Spleen (tissue), 11 donors: Measurements from ENCODE around the gene FKBP10. TPM values are rescaled to one million over a fixed set of nuclear protein-coding genes. Genes with fewer than 3 reads are reported as not detected.
A peak's percentile ranks its signal among the peaks of the same experiment; 100 is the strongest.
"Not testable (repeated sequence)": the region's sequence is repeated elsewhere in the genome, so short reads cannot be mapped to it uniquely, and the experiment has no call there.

Experiments used
- DNase-seq: peaks from one replicate; pipeline ENCODE4 v3.0.0-alpha.2; 2020
- H3K27ac ChIP-seq, 8 donors: fragments of 200-600 bp; sonication (generic) in 7 of 8; 1 replicate in 4 of 8; 2 replicates in 4 of 8; pipeline versions ENCODE4 v1.5.0 to v1.8.0; 2016 to 2021; ENCODE audit warnings: inconsistent platforms in 4 of 8, mild to moderate bottlenecking in 4 of 8, moderate library complexity in 1 of 8
- H3K27me3 ChIP-seq, 7 donors: fragments of 200-600 bp; sonication (generic) in 6 of 7; replicated peaks in 1 of 7; 1 replicate in 4 of 7; 2 replicates in 3 of 7; pipeline versions ENCODE4 v1.5.0 to v1.8.0; 2016 to 2021; ENCODE audit warnings: inconsistent platforms in 3 of 7, mild to moderate bottlenecking in 1 of 7
- H3K36me3 ChIP-seq, 6 donors: fragments of 200-600 bp; sonication (generic) in 5 of 6; 1 replicate in 4 of 6; 2 replicates in 2 of 6; pipeline versions ENCODE4 v1.5.0 to v1.8.0; 2016 to 2021; ENCODE audit warnings: inconsistent platforms in 2 of 6
- H3K4me1 ChIP-seq, 6 donors: fragments of 200-600 bp; sonication (generic) in 5 of 6; 1 replicate in 3 of 6; 2 replicates in 3 of 6; pipeline versions ENCODE4 v1.5.0 to v1.8.0; 2016 to 2021; ENCODE audit warnings: inconsistent platforms in 3 of 6
- H3K4me3 ChIP-seq, 8 donors: fragments of 200-600 bp; sonication (generic) in 7 of 8; 1 replicate in 4 of 8; 2 replicates in 4 of 8; pipeline versions ENCODE4 v1.5.0 to v1.8.0; 2016 to 2021; ENCODE audit warnings: inconsistent platforms in 4 of 8, mild to moderate bottlenecking in 4 of 8, moderate library complexity in 2 of 8
- H3K9me3 ChIP-seq, 8 donors: fragments of 200-600 bp; sonication (generic) in 7 of 8; 1 replicate in 4 of 8; 2 replicates in 4 of 8; pipeline versions ENCODE4 v1.5.0 to v1.8.0; 2016 to 2021; ENCODE audit warnings: inconsistent platforms in 4 of 8
- POLR2A ChIP-seq, 3 donors: fragments of 450-650 bp; IDR thresholded peaks; one replicate each; pipeline ENCODE4 v1.5.1; 2017; ENCODE audit warnings: antibody characterized with exemption in 3 of 3, mild to moderate bottlenecking in 1 of 3
- POLR2AphosphoS5 ChIP-seq, 3 donors: sonication (generic); formaldehyde crosslinking; IDR thresholded peaks; one replicate each; pipeline ENCODE4 v1.5.1; 2017; ENCODE audit warnings: antibody characterized with exemption in 3 of 3
- WGBS, 5 donors: extraction: QIAGEN DNeasy Blood & Tissue Kit in 3 of 5; methylation state at CpG; one replicate each; pipeline versions ENCODE4 v1.1.5 to v1.1.7; 2013 to 2018; 5-methylcytosine and 5-hydroxymethylcytosine counted together
- intact Hi-C: fragments of 100-400 bp; cut with DNase I; formaldehyde crosslinking; loops from one replicate; pipeline ENCODE4 v1.15.0; 2023; ENCODE audit warnings: low total_unique reads
- polyA plus RNA-seq, 3 donors: library from polyadenylated mRNA; stranded (reverse); fragments of 200-250 nt; gene quantifications; one replicate each; pipeline ENCODE4 v1.2.1, GENCODE V29; 2013
- total RNA-seq, 7 donors: library from RNA; depleted of rRNA in 3 of 7; stranded (reverse); fragments of >200 nt in 3 of 7; fragmentation: NEBNext Ultra II Directional in 4 of 7; extraction: Animal tissue kit (Norgen Biotek cat#: 25700) in 4 of 7; gene quantifications; one replicate each; pipeline versions ENCODE4 v1.1.0 to v1.2.1, GENCODE V29; 2016 to 2021
- TF ChIP-seq, protein P1 (sequence below), 11 experiments: fragments of 200-600 bp in 7 of 11; fragments of 450-650 bp in 4 of 11; sonication (generic) in 4 of 11; IDR thresholded peaks in 8 of 11; conservative IDR thresholded peaks in 3 of 11; 1 replicate in 7 of 11; 2 replicates in 4 of 11; pipeline versions ENCODE4 v1.4.0 to v1.8.0; 2016 to 2021; ENCODE audit warnings: antibody characterized with exemption in 11 of 11, inconsistent platforms in 4 of 11, mild to moderate bottlenecking in 1 of 11
- donor health status: healthy with polysubstance abuse.
- donor health status: DM: no; HTN: no; CAD: no; lungs with moderate emphysema.
- donor health status: DM: no; HTN: no; CAD: no.
- donor health status: Bipolar disorder and iron deficiency.
- donor health status: healthy.
- donor health status: DM: no; HTN: no; CAD: no.
- donor health status: DM: yes; HTN: yes; CAD: no.

Gene FKBP10
- total and polyA plus RNA-seq, 10 donors = 9.6 to 30.8 (median 16.2) TPM

DNA sequence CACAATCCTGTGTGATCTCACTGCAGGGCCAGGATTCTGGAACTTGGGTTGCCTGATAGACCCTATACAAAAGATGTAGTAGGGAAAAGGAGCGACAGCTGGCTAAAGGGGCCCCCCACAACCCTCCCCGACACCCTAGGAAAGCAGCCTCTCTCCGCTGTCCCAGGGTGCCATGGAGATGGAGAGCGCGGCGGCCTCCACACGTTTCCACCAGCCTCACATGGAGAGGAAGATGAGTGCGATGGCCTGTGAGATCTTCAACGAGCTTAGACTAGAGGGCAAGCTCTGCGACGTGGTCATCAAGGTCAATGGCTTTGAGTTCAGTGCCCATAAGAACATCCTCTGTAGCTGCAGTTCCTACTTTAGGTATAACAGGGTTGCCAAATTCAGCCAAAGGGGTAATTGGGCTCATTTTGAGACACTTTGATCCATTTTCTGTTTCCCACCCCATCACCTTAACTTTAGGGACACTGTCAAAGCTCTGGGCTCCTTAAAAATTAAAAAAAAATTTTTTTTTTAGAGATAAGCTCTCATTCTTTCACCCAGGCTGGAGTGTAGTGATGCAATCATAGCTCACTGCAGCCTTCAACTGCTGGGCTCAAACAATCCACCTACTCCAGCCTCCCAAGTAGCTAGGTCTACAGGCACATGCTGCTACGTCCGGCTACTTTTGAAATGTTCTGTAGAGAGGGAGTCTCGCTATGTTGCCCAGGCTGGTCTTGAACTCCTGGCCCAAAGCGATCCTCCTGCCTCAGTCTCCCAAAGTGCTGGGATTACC lies 25.1 kb downstream of the FKBP10 start, which contains the start of gene KLHL10:
TSS of gene KLHL10 (plus strand) at position 65 of the 778 bp plus-strand sequence. CDS start at position 173, 108 bp downstream.
- Histone ChIP-seq H3K36me3 (peaks cover 0 to 9% (median 0%) of the 10 kb centered on the region in 6 donors), H3K27me3 (peaks cover 0 to 8% (median 0%) of the 10 kb centered on the region in 7 donors), H3K4me1 (peaks cover 4 to 23% (median 18%) of the 10 kb centered on the region in 6 donors), H3K4me3 (peak within 1 kb of the TSS in 5 of 8 donors; percentile 81 to 93 (median 83)), H3K9me3 (no peaks in the 10 kb centered on the region), H3K27ac (no peak within 1 kb of the TSS)
- intact Hi-C loops = no loop called here
- WGBS, 5 donors = 90 to 92% (median 91%) methylated on average over 14 to 15 of the region's 15 CpGs
- no peak for TF ChIP-seq POLR2A (IDR thresholded peaks at IDR 0.05)
- TF ChIP-seq POLR2AphosphoS5 (IDR thresholded peaks at IDR 0.05) = no peak
- TF ChIP-seq, protein P1, sequence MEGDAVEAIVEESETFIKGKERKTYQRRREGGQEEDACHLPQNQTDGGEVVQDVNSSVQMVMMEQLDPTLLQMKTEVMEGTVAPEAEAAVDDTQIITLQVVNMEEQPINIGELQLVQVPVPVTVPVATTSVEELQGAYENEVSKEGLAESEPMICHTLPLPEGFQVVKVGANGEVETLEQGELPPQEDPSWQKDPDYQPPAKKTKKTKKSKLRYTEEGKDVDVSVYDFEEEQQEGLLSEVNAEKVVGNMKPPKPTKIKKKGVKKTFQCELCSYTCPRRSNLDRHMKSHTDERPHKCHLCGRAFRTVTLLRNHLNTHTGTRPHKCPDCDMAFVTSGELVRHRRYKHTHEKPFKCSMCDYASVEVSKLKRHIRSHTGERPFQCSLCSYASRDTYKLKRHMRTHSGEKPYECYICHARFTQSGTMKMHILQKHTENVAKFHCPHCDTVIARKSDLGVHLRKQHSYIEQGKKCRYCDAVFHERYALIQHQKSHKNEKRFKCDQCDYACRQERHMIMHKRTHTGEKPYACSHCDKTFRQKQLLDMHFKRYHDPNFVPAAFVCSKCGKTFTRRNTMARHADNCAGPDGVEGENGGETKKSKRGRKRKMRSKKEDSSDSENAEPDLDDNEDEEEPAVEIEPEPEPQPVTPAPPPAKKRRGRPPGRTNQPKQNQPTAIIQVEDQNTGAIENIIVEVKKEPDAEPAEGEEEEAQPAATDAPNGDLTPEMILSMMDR (IDR thresholded peaks at IDR 0.05 in 8 of 11, conservative IDR thresholded peaks at IDR 0.05 in 3 of 11) = no peak
- DNase-seq = no peak

DNA sequence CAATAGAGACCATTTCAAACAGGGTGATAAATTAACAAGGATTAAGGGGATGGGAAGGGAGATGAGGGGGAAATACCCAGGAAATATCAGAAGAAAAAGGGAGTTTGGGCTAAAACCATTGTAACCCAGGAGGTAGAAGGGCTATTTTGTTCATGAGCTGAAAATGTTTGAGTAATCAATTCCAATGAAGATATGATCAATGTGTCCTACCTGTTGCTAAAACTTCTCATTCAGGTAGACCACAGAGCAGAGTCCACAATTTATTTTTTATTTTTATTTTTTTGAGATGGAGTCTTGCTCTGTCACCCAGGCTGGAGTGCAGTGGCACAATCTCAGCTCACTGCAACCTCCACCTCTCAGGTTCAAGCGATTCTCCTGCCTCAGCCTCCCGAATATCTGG lies 26.6 kb downstream of the FKBP10 start:
- intact Hi-C loops, DNase-seq, H3K4me3 ChIP-seq, H3K36me3 ChIP-seq, H3K27me3 ChIP-seq, H3K9me3 ChIP-seq, H3K27ac ChIP-seq: not testable (repeated sequence)
- 91 to 100% (median 94%) methylated on average over 2 of the region's 2 CpGs for WGBS, 5 donors
- peaks cover 4 to 23% (median 17%) of the 10 kb centered on the region in 6 donors for H3K4me1 ChIP-seq

DNA sequence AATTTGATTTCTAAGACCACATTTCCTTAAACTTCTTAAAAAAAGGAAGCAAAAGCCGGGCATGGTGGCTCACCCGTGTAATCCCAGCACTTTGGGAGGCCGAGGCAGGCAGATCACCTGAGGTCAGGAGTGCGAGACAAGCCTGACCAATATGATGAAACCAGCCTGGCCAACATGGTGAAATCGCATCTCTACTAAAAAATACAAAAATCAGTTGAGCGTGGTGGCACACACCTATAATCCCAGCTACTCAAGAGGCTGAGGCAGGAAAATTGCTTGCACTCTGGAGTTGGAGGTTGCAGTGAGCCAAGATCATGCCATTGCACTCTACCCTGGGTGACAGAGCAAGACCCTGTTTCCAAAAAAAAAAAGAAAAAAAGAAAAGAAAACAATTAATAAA lies 28.0 kb downstream of the FKBP10 start:
- WGBS, 5 donors = 63 to 82% (median 70%) methylated on average over 6 of the region's 6 CpGs
- H3K27me3 ChIP-seq, H3K27ac ChIP-seq, H3K4me3 ChIP-seq, H3K36me3 ChIP-seq, H3K9me3 ChIP-seq, DNase-seq, intact Hi-C loops: not testable (repeated sequence)
- peaks cover 0 to 13% (median 7%) of the 10 kb centered on the region in 6 donors for H3K4me1 ChIP-seq

DNA sequence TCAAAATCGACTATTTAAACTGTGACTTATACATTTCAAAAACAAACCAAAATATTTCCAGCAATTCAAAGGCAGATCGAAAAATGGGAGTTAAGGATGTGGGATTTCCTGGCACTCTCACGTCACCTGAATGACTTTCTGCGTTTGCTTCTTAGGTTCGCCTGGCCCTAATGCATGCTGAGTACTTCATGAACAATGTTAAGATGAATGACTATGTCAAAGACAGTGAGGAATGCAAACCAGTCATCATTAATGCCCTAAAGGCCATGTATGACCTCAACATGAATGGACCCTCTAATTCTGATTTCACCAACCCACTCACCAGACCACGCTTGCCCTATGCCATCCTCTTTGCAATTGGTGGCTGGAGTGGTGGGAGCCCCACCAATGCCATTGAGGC lies 32.2 kb downstream of the FKBP10 start:
- Histone ChIP-seq H3K9me3 (no peaks in the 10 kb centered on the region), H3K36me3 (peaks cover 0 to 9% (median 0%) of the 10 kb centered on the region in 6 donors), H3K4me3 (no peak overlapping the region), H3K4me1 (peaks cover 0 to 14% (median 1%) of the 10 kb centered on the region in 6 donors), H3K27ac (no peak overlapping the region), H3K27me3 (no peaks in the 10 kb centered on the region)
- TF ChIP-seq POLR2A (IDR thresholded peaks at IDR 0.05) (no peak), POLR2AphosphoS5 (IDR thresholded peaks at IDR 0.05) (no peak)
- TF ChIP-seq, protein P1 (IDR thresholded peaks at IDR 0.05 in 8 of 11, conservative IDR thresholded peaks at IDR 0.05 in 3 of 11) = no peak
- WGBS, 5 donors = 92 to 96% (median 93%) methylated on average over 6 of the region's 6 CpGs
- DNase-seq = no peak
- intact Hi-C loops = no loop called here

DNA sequence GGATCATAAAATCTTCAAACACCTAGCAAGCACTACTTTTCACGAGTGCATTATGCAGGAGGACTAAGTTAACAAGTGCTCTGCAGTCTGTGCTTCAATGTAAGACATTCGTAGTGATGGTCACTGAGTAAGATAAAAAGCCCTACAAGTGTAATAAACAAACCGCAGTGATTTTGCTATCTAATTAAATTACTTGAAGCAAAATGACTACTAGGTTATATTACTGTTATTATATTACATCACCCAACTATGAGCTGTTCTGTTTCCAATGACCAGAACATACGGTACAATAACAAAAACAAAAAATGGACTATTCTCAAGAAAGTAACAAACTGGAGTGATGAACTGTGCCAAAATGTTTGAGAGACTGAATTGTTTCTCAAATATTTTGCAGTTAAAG lies 36.0 kb downstream of the FKBP10 start:
- intact Hi-C loops = no loop called here
- peaks cover 0 to 39% (median 7%) of the 10 kb centered on the region in 6 donors for H3K36me3 ChIP-seq
- H3K4me1 ChIP-seq = peaks cover 0 to 47% (median 16%) of the 10 kb centered on the region in 6 donors
- TF ChIP-seq POLR2A (IDR thresholded peaks at IDR 0.05) (no peak), POLR2AphosphoS5 (IDR thresholded peaks at IDR 0.05) (no peak)
- TF ChIP-seq, protein P1 (IDR thresholded peaks at IDR 0.05 in 8 of 11, conservative IDR thresholded peaks at IDR 0.05 in 3 of 11) = no peak
- H3K27me3 ChIP-seq = no peaks in the 10 kb centered on the region
- 83 to 95% (median 87%) methylated on average over 4 of the region's 4 CpGs for WGBS, 5 donors
- DNase-seq = no peak
- no peaks in the 10 kb centered on the region for H3K9me3 ChIP-seq
- no peak overlapping the region for H3K27ac ChIP-seq
- H3K4me3 ChIP-seq = no peak overlapping the region
